ENCODE results near the gene BAIAP2. TPM values are rescaled to one million over a fixed set of nuclear protein-coding genes. Genes with fewer than 3 reads are reported as not detected.

BAIAP2 gene
- total and polyA plus RNA-seq, 2 donors (not counting 1 experiment from before 2014, with no cell fraction given): 1.3 to 12.0 TPM

DNA sequence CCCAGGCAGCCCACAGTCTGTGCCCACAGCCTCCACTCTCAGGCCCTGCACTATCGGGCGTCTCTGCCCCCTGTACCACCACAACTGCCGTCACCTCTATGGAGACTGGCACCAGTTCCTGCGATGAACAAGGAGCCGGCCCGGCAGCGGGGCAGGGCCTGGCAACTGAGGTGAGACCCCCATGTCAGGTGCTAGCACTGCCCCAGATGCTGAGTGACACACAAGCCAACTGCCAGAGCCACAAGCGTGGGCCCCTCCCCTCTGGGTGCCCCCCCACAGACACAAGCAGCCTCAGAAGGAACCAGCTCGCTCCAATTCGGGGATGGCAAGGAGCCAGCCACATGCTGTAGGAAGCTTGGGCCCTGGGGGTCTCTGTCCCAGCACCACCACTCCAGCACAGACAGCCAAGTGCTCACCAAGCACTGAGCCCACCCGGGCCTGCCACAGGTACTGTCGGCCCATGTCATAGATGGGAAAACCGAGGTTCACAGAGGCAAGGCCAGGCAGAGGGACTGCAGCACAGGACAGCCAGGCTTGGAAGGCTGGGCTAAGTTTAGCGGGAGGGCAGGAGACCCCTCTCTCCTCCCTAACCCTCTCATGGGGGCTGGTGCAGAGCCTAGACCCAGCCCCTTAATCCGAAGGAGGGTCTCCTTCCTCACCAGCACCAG, 128.9 kb downstream of the BAIAP2 start:
- H3K4me3 Mint-ChIP-seq: no peak overlapping the region
- WGBS (ENCODE audit: insufficient coverage): 90% methylated on average over 14 of the region's 15 CpGs
- ChIA-PET CTCF (no interaction called here), POLR2A (no interaction called here)
- intact Hi-C loops (cut with micrococcal nuclease): no loop called here
- H3K79me2 ChIP-seq (ENCODE audit: control insufficient read depth, insufficient read depth, low read length): no peaks in the 10 kb centered on the region
- H3K27ac ChIP-seq (ENCODE audit: low read length in 2 of 2): no peak overlapping the region
- H3K27ac Mint-ChIP-seq: no peak overlapping the region
- peaks cover 27% of the 10 kb centered on the region for H3K27me3 Mint-ChIP-seq
- no peak overlapping the region for H3K9ac ChIP-seq (ENCODE audit: low read length)
- H3K4me1 Mint-ChIP-seq: peaks cover 4% of the 10 kb centered on the region
- H4K20me1 ChIP-seq (ENCODE audit: control insufficient read depth, insufficient read depth, low read length, poor library complexity, severe bottlenecking): no peaks in the 10 kb centered on the region
- no peaks in the 10 kb centered on the region for H3K9me3 Mint-ChIP-seq (ENCODE audit: insufficient read depth)
- H3K4me3 ChIP-seq (ENCODE audit: control extremely low read depth in 1 of 5, extremely low read depth in 1 of 5, insufficient read depth in 1 of 5, low read depth in 2 of 5, low read length in 4 of 5): no peak overlapping the region
- no peak overlapping the region for H3K4me2 ChIP-seq (replicated peaks; ENCODE audit: low read depth, low read length, poor library complexity, severe bottlenecking)
- TF ChIP-seq, protein P1, sequence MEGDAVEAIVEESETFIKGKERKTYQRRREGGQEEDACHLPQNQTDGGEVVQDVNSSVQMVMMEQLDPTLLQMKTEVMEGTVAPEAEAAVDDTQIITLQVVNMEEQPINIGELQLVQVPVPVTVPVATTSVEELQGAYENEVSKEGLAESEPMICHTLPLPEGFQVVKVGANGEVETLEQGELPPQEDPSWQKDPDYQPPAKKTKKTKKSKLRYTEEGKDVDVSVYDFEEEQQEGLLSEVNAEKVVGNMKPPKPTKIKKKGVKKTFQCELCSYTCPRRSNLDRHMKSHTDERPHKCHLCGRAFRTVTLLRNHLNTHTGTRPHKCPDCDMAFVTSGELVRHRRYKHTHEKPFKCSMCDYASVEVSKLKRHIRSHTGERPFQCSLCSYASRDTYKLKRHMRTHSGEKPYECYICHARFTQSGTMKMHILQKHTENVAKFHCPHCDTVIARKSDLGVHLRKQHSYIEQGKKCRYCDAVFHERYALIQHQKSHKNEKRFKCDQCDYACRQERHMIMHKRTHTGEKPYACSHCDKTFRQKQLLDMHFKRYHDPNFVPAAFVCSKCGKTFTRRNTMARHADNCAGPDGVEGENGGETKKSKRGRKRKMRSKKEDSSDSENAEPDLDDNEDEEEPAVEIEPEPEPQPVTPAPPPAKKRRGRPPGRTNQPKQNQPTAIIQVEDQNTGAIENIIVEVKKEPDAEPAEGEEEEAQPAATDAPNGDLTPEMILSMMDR (IDR thresholded peaks at IDR 0.05): no peak
- TF ChIP-seq EZH2 (IDR thresholded peaks at IDR 0.05; ENCODE audit: borderline replicate concordance, insufficient read depth, low read depth, low read length, poor library complexity, severe bottlenecking): no peak
- no peak for ATAC-seq (ENCODE audit: low read depth)
- H2AFZ ChIP-seq (ENCODE audit: insufficient read depth, low read depth, low read length, poor library complexity, severe bottlenecking): no peak overlapping the region
- no peak for DNase-seq
- peaks cover 0 to 53% (median 15%) of the 10 kb centered on the region in 4 experiments for H3K27me3 ChIP-seq (replicated peaks in 1 of 4; ENCODE audit: control extremely low read depth in 1 of 4, control insufficient read depth in 3 of 4, insufficient read depth in 4 of 4, low read length in 3 of 4)
- H3K9me3 ChIP-seq (ENCODE audit: control extremely low read depth in 1 of 3, control insufficient read depth in 2 of 3, insufficient read depth in 1 of 3, low read length in 2 of 3): peaks cover 0 to 8% (median 0%) of the 10 kb centered on the region in 3 donors
- H3K36me3 ChIP-seq (replicated peaks in 1 of 2; ENCODE audit: control extremely low read depth in 1 of 2, control insufficient read depth in 1 of 2, extremely low read depth in 1 of 2, insufficient read depth in 2 of 2, low read length in 1 of 2): no peaks in the 10 kb centered on the region
- H3K4me1 ChIP-seq (ENCODE audit: control insufficient read depth in 2 of 2, insufficient read depth in 2 of 2, low read length in 2 of 2): peaks cover 10 to 17% of the 10 kb centered on the region in 2 donors

DNA sequence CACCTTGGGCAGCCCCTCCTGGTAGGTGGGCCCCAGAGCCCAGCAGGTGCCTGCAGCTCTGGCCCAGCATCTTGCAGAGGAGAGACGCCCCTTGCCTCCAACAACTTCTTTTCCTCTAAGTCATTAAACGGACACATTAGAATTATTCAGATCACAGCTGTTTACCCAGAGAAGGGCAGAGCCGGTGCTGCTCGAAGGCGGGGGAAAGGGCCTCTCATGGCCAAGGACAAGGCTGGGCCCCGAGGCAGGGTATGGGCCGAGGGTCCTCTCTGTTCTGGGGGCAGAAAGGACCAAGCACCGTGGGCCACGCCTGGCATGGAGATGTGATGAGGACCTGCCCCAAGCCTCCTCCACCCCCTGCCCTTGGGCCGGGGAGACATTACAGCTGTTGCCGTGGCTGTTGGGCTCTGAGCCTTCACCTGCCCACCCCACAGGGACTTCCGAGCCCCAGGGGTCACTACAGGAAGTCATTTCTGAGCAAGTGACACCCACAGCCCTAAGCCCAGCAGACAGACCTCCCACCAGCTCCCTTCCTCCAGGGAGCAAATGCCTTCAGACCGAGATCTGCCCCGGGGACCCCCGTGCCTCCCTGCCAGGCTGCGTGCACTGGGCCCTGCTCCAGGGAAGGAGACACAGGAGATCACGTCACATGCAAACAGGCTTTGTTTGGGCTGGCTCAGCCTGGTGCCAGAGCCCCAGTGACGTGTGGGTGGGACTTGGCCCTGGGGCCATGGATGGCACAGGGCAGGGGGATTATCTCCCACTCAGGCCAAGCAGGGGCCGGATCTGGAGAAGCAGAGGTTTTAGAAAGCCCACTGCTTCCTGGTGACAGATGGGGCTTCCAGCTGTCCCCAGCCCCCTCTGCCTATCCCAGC, 129.7 kb downstream of the BAIAP2 start:
- ChIA-PET CTCF (no interaction called here), POLR2A (no interaction called here)
- no peaks in the 10 kb centered on the region for H3K9me3 Mint-ChIP-seq (ENCODE audit: insufficient read depth)
- Histone ChIP-seq H3K27ac (ENCODE audit: low read length in 2 of 2) (no peak overlapping the region), H2AFZ (ENCODE audit: insufficient read depth, low read depth, low read length, poor library complexity, severe bottlenecking) (no peak overlapping the region), H3K9ac (ENCODE audit: low read length) (no peak overlapping the region), H4K20me1 (ENCODE audit: control insufficient read depth, insufficient read depth, low read length, poor library complexity, severe bottlenecking) (no peaks in the 10 kb centered on the region), H3K79me2 (ENCODE audit: control insufficient read depth, insufficient read depth, low read length) (no peaks in the 10 kb centered on the region), H3K4me1 (ENCODE audit: control insufficient read depth in 2 of 2, insufficient read depth in 2 of 2, low read length in 2 of 2) (peaks cover 10 to 16% of the 10 kb centered on the region in 2 donors), H3K36me3 (replicated peaks in 1 of 2; ENCODE audit: control extremely low read depth in 1 of 2, control insufficient read depth in 1 of 2, extremely low read depth in 1 of 2, insufficient read depth in 2 of 2, low read length in 1 of 2) (no peaks in the 10 kb centered on the region), H3K27me3 (replicated peaks in 1 of 4; ENCODE audit: control extremely low read depth in 1 of 4, control insufficient read depth in 3 of 4, insufficient read depth in 4 of 4, low read length in 3 of 4) (peaks cover 0 to 50% (median 15%) of the 10 kb centered on the region in 4 experiments), H3K4me3 (ENCODE audit: control extremely low read depth in 1 of 5, extremely low read depth in 1 of 5, insufficient read depth in 1 of 5, low read depth in 2 of 5, low read length in 4 of 5) (no peak overlapping the region), H3K9me3 (ENCODE audit: control extremely low read depth in 1 of 3, control insufficient read depth in 2 of 3, insufficient read depth in 1 of 3, low read length in 2 of 3) (peaks cover 0 to 8% (median 0%) of the 10 kb centered on the region in 3 donors), H3K4me2 (replicated peaks; ENCODE audit: low read depth, low read length, poor library complexity, severe bottlenecking) (no peak overlapping the region)
- TF ChIP-seq, protein P1 (IDR thresholded peaks at IDR 0.05): no peak
- TF ChIP-seq EZH2 (IDR thresholded peaks at IDR 0.05; ENCODE audit: borderline replicate concordance, insufficient read depth, low read depth, low read length, poor library complexity, severe bottlenecking): no peak
- no peak overlapping the region for H3K27ac Mint-ChIP-seq
- peak overlapping the region; percentile 45 for H3K4me3 Mint-ChIP-seq
- DNase-seq: no peak
- H3K4me1 Mint-ChIP-seq: peaks cover 4% of the 10 kb centered on the region
- no peak for ATAC-seq (ENCODE audit: low read depth)
- intact Hi-C loops (cut with micrococcal nuclease): no loop called here
- H3K27me3 Mint-ChIP-seq: peaks cover 24% of the 10 kb centered on the region
- WGBS (ENCODE audit: insufficient coverage): 78% methylated on average over 18 of the region's 19 CpGs
